ENCODE data around the gene RYR3. TPM values are rescaled to one million over a fixed set of nuclear protein-coding genes. Genes with fewer than 3 reads are reported as not detected.

RYR3 gene
- total RNA-seq, 1 donor: not detected

GRCh38 chr15:33315044-33315443 is 4.3 kb downstream of the RYR3 start:
- no peak for TF ChIP-seq CTCF (IDR thresholded peaks at IDR 0.05; ENCODE audit: insufficient read depth, low read depth, low read length)
- no peak for DNase-seq (ENCODE audit: low read depth)
- H3K4me3 ChIP-seq (ENCODE audit: low read depth, low read length): no peak overlapping the region

- no peak for TF ChIP-seq CTCF (IDR thresholded peaks at IDR 0.05; ENCODE audit: insufficient read depth, low read depth, low read length)
- no peak for DNase-seq (ENCODE audit: low read depth)
- H3K4me3 ChIP-seq (ENCODE audit: low read depth, low read length): no peak overlapping the region
Measured at GRCh38 chr15:33317896-33318295, 7.1 kb downstream of the RYR3 start.

- no peak overlapping the region for H3K4me3 ChIP-seq (ENCODE audit: low read depth, low read length)
- no peak for TF ChIP-seq CTCF (IDR thresholded peaks at IDR 0.05; ENCODE audit: insufficient read depth, low read depth, low read length)
- no peak for DNase-seq (ENCODE audit: low read depth)
Measured at GRCh38 chr15:33320017-33320416, 9.2 kb downstream of the RYR3 start.

GRCh38 chr15:33322091-33322490 is 11.3 kb downstream of the RYR3 start:
- TF ChIP-seq CTCF (IDR thresholded peaks at IDR 0.05; ENCODE audit: insufficient read depth, low read depth, low read length): no peak
- DNase-seq (ENCODE audit: low read depth): no peak
- no peak overlapping the region for H3K4me3 ChIP-seq (ENCODE audit: low read depth, low read length)

GRCh38 chr15:33324609-33325008 is 13.8 kb downstream of the RYR3 start:
- TF ChIP-seq CTCF (IDR thresholded peaks at IDR 0.05; ENCODE audit: insufficient read depth, low read depth, low read length): no peak
- DNase-seq (ENCODE audit: low read depth): no peak
- H3K4me3 ChIP-seq (ENCODE audit: low read depth, low read length): no peak overlapping the region

- no peak for TF ChIP-seq CTCF (IDR thresholded peaks at IDR 0.05; ENCODE audit: insufficient read depth, low read depth, low read length)
- no peak for DNase-seq (ENCODE audit: low read depth)
- H3K4me3 ChIP-seq (ENCODE audit: low read depth, low read length): no peak overlapping the region
Measured at GRCh38 chr15:33326908-33327307, 16.1 kb downstream of the RYR3 start.

GRCh38 chr15:33328106-33328505 is 17.3 kb downstream of the RYR3 start:
- H3K4me3 ChIP-seq (ENCODE audit: low read depth, low read length): no peak overlapping the region
- TF ChIP-seq CTCF (IDR thresholded peaks at IDR 0.05; ENCODE audit: insufficient read depth, low read depth, low read length): no peak
- DNase-seq (ENCODE audit: low read depth): no peak

All from fibroblast of villous mesenchyme (primary cell).